ENCODE measurements around the gene CDH13. TPM values are rescaled to one million over a fixed set of nuclear protein-coding genes. Genes with fewer than 3 reads are reported as not detected.

The CDH13 gene
- polyA plus RNA-seq, 1 donor from 2014 or later: 3.2 TPM

DNA sequence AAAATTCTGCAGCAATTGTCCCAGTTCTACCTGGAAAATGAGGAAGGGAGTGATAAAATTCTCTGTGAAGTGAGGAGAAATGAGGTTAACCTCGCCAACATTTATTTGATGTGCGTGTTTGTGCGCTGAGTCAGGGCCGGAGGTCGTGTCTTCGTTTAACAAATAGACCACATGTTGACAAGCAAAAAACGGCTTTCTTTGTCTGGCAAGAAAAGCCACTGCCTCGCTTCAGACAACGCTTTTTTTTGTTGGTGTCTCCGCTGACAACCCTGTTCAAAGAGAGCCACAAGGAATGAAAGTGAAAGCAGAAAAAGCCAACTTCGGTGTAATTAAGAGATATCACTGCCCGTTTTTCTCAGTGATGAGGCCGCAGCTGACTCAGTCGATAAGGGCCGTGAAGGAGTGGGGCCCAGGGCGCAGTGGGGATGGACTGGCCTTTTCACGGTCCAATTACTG is 510.6 kb downstream of the CDH13 start:
- H3K9me3 ChIP-seq (ENCODE audit: low read length): no peaks in the 10 kb centered on the region
- no peak overlapping the region for H3K4me2 ChIP-seq (ENCODE audit: low read length)
- no peak overlapping the region for H2AFZ ChIP-seq (ENCODE audit: low read depth, low read length)
- no peak overlapping the region for H3K27ac ChIP-seq (ENCODE audit: low read length)
- no peaks in the 10 kb centered on the region for H3K79me2 ChIP-seq (replicated peaks; ENCODE audit: insufficient read depth, low read length)
- H3F3A ChIP-seq (ENCODE audit: insufficient read depth, low read length, poor library complexity, severe bottlenecking): no peaks in the 10 kb centered on the region
- H3K36me3 ChIP-seq (ENCODE audit: insufficient read depth, low read length): no peaks in the 10 kb centered on the region
- H3K9me2 ChIP-seq (ENCODE audit: insufficient read depth, low read length): no peaks in the 10 kb centered on the region
- H4K20me1 ChIP-seq (ENCODE audit: insufficient read depth): no peaks in the 10 kb centered on the region
- no peak overlapping the region for H3K9ac ChIP-seq (ENCODE audit: low read length)
- TF ChIP-seq, protein P1, sequence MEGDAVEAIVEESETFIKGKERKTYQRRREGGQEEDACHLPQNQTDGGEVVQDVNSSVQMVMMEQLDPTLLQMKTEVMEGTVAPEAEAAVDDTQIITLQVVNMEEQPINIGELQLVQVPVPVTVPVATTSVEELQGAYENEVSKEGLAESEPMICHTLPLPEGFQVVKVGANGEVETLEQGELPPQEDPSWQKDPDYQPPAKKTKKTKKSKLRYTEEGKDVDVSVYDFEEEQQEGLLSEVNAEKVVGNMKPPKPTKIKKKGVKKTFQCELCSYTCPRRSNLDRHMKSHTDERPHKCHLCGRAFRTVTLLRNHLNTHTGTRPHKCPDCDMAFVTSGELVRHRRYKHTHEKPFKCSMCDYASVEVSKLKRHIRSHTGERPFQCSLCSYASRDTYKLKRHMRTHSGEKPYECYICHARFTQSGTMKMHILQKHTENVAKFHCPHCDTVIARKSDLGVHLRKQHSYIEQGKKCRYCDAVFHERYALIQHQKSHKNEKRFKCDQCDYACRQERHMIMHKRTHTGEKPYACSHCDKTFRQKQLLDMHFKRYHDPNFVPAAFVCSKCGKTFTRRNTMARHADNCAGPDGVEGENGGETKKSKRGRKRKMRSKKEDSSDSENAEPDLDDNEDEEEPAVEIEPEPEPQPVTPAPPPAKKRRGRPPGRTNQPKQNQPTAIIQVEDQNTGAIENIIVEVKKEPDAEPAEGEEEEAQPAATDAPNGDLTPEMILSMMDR (IDR thresholded peaks at IDR 0.05; ENCODE audit: poor library complexity, severe bottlenecking): no peak
- TF ChIP-seq MXI1 (conservative IDR thresholded peaks at IDR 0.05; ENCODE audit: poor library complexity, severe bottlenecking) (no peak), TAF1 (IDR thresholded peaks at IDR 0.05; ENCODE audit: low read depth) (no peak), POLR2AphosphoS5 (IDR thresholded peaks at IDR 0.05) (no peak), RAD21 (conservative IDR thresholded peaks at IDR 0.05) (no peak), SMC3 (conservative IDR thresholded peaks at IDR 0.05; ENCODE audit: poor library complexity) (no peak), EZH2 (IDR thresholded peaks at IDR 0.05; ENCODE audit: borderline replicate concordance, insufficient read depth, low read length, poor library complexity, severe bottlenecking) (no peak), EP300 (conservative IDR thresholded peaks at IDR 0.05; ENCODE audit: poor library complexity, severe bottlenecking) (no peak)
- TF ChIP-seq, protein P2, sequence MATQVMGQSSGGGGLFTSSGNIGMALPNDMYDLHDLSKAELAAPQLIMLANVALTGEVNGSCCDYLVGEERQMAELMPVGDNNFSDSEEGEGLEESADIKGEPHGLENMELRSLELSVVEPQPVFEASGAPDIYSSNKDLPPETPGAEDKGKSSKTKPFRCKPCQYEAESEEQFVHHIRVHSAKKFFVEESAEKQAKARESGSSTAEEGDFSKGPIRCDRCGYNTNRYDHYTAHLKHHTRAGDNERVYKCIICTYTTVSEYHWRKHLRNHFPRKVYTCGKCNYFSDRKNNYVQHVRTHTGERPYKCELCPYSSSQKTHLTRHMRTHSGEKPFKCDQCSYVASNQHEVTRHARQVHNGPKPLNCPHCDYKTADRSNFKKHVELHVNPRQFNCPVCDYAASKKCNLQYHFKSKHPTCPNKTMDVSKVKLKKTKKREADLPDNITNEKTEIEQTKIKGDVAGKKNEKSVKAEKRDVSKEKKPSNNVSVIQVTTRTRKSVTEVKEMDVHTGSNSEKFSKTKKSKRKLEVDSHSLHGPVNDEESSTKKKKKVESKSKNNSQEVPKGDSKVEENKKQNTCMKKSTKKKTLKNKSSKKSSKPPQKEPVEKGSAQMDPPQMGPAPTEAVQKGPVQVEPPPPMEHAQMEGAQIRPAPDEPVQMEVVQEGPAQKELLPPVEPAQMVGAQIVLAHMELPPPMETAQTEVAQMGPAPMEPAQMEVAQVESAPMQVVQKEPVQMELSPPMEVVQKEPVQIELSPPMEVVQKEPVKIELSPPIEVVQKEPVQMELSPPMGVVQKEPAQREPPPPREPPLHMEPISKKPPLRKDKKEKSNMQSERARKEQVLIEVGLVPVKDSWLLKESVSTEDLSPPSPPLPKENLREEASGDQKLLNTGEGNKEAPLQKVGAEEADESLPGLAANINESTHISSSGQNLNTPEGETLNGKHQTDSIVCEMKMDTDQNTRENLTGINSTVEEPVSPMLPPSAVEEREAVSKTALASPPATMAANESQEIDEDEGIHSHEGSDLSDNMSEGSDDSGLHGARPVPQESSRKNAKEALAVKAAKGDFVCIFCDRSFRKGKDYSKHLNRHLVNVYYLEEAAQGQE (IDR thresholded peaks at IDR 0.05; ENCODE audit: borderline replicate concordance): no peak
- no peaks in the 10 kb centered on the region for H3K27me3 ChIP-seq (ENCODE audit: insufficient read depth, low read depth, low read length)
- H3K4me3 ChIP-seq (ENCODE audit: low read length): no peak overlapping the region

DNA sequence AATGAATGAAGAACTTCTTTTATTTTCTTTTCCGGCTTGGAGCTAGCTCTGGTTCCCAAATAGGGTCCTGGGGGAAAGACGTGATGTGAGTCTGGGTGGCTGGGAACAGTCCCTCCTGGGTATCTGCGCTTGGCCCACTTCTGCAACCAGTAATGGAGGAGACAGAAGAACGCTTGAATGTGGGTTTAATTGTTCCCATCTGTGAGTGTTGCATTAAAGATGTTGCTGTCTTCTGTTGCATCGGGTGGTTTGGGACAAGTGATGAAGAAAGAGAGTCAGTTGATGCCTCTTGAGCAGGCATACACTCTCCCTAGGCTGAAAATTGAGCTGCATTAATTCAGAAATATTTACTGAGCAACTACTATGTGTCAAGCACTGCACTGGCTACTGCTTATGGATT is 511.1 kb downstream of the CDH13 start:
- no peaks in the 10 kb centered on the region for H3K79me2 ChIP-seq (replicated peaks; ENCODE audit: insufficient read depth, low read length)
- H3K4me3 ChIP-seq (ENCODE audit: low read length): no peak overlapping the region
- H3K27me3 ChIP-seq (ENCODE audit: insufficient read depth, low read depth, low read length): no peaks in the 10 kb centered on the region
- H3F3A ChIP-seq (ENCODE audit: insufficient read depth, low read length, poor library complexity, severe bottlenecking): no peaks in the 10 kb centered on the region
- H3K4me2 ChIP-seq (ENCODE audit: low read length): no peak overlapping the region
- H4K20me1 ChIP-seq (ENCODE audit: insufficient read depth): no peaks in the 10 kb centered on the region
- no peak overlapping the region for H2AFZ ChIP-seq (ENCODE audit: low read depth, low read length)
- TF ChIP-seq, protein P2 (IDR thresholded peaks at IDR 0.05; ENCODE audit: borderline replicate concordance): no peak
- TF ChIP-seq SMC3 (conservative IDR thresholded peaks at IDR 0.05; ENCODE audit: poor library complexity) (no peak), RAD21 (conservative IDR thresholded peaks at IDR 0.05) (no peak), MXI1 (conservative IDR thresholded peaks at IDR 0.05; ENCODE audit: poor library complexity, severe bottlenecking) (no peak), POLR2AphosphoS5 (IDR thresholded peaks at IDR 0.05) (no peak), EP300 (conservative IDR thresholded peaks at IDR 0.05; ENCODE audit: poor library complexity, severe bottlenecking) (no peak), EZH2 (IDR thresholded peaks at IDR 0.05; ENCODE audit: borderline replicate concordance, insufficient read depth, low read length, poor library complexity, severe bottlenecking) (no peak)
- TF ChIP-seq, protein P1 (IDR thresholded peaks at IDR 0.05; ENCODE audit: poor library complexity, severe bottlenecking): no peak
- no peaks in the 10 kb centered on the region for H3K36me3 ChIP-seq (ENCODE audit: insufficient read depth, low read length)
- no peaks in the 10 kb centered on the region for H3K9me3 ChIP-seq (ENCODE audit: low read length)
- no peak overlapping the region for H3K27ac ChIP-seq (ENCODE audit: low read length)
- H3K9me2 ChIP-seq (ENCODE audit: insufficient read depth, low read length): no peaks in the 10 kb centered on the region
- no peak overlapping the region for H3K9ac ChIP-seq (ENCODE audit: low read length)

Data from neural cell (in vitro differentiated cells).